ENCODE measurements around the gene CASP8AP2.

DNA sequence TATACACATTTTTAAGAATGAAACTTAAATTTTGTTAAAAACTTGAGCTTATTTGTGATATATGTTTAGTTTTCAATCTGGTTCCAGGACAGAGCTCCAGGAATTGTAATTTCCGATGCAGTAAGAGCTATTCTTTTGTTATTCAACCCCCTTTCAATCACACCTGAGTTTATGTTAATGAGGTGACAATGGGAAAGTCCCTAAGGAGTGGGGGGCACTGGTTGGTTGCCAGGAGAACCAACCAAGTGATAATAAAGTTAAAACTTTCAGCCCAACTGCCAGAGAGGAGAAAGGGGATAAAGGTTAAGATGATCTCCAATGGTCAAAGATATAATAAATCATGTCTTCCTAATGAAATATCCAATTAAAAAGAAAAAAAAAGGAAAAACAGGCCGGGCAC is 29.9 kb upstream of the CASP8AP2 start:
- TF ChIP-seq CTCF (IDR thresholded peaks at IDR 0.05) (no peak), EP300 (IDR thresholded peaks at IDR 0.05) (no peak), POLR2A (IDR thresholded peaks at IDR 0.05; ENCODE audit: low read depth) (no peak)

Measured in esophagus muscularis mucosa (tissue), 4 donors.